Measurements from ENCODE around the gene RPE65.
"Not testable (repeated sequence)": the region's sequence is repeated elsewhere in the genome, so short reads cannot be mapped to it uniquely, and the experiment has no call there.

Gene RPE65

GRCh38 chr1:68490046-68490651, 40.4 kb upstream of the RPE65 start:
- TF ChIP-seq CTCF (IDR thresholded peaks at IDR 0.05; ENCODE audit: low read depth, low read length) (no peak), POLR2A (IDR thresholded peaks at IDR 0.05; ENCODE audit: extremely low read depth, insufficient read length) (no peak), MAX (IDR thresholded peaks at IDR 0.05; ENCODE audit: low read depth, low read length) (no peak), MYC (IDR thresholded peaks at IDR 0.05; ENCODE audit: low read depth, low read length) (no peak)
- no peak for DNase-seq (ENCODE audit: low read depth)
- no peak overlapping the region for H3K4me3 ChIP-seq (ENCODE audit: low read depth, low read length)

- H3K4me3 ChIP-seq (ENCODE audit: low read depth, low read length), result no peak overlapping the region
- TF ChIP-seq MAX (IDR thresholded peaks at IDR 0.05; ENCODE audit: low read depth, low read length) (no peak), MYC (IDR thresholded peaks at IDR 0.05; ENCODE audit: low read depth, low read length) (no peak), POLR2A (IDR thresholded peaks at IDR 0.05; ENCODE audit: extremely low read depth, insufficient read length) (no peak), CTCF (IDR thresholded peaks at IDR 0.05; ENCODE audit: low read depth, low read length) (no peak)
- no peak for DNase-seq (ENCODE audit: low read depth)
These were observed 35.8 kb upstream of the RPE65 start for GRCh38 chr1:68485431-68486022.

GRCh38 chr1:68484618-68485017, 34.9 kb upstream of the RPE65 start:
- TF ChIP-seq MAX (IDR thresholded peaks at IDR 0.05; ENCODE audit: low read depth, low read length), result no peak
- no peak overlapping the region for H3K4me3 ChIP-seq (ENCODE audit: low read depth, low read length)
- no peak for DNase-seq (ENCODE audit: low read depth)

- TF ChIP-seq CTCF (IDR thresholded peaks at IDR 0.05; ENCODE audit: low read depth, low read length) (no peak), POLR2A (IDR thresholded peaks at IDR 0.05; ENCODE audit: extremely low read depth, insufficient read length) (no peak), MYC (IDR thresholded peaks at IDR 0.05; ENCODE audit: low read depth, low read length) (no peak), MAX (IDR thresholded peaks at IDR 0.05; ENCODE audit: low read depth, low read length) (no peak)
- no peak for DNase-seq (ENCODE audit: low read depth)
- H3K4me3 ChIP-seq (ENCODE audit: low read depth, low read length), result no peak overlapping the region
These were observed 31.3 kb upstream of the RPE65 start for GRCh38 chr1:68481041-68481440.

GRCh38 chr1:68479501-68479900, 29.7 kb upstream of the RPE65 start:
- DNase-seq (ENCODE audit: low read depth), result no peak
- no peak overlapping the region for H3K4me3 ChIP-seq (ENCODE audit: low read depth, low read length)
- no peak for TF ChIP-seq CTCF (IDR thresholded peaks at IDR 0.05; ENCODE audit: low read depth, low read length)
- no peak for TF ChIP-seq MAX (IDR thresholded peaks at IDR 0.05; ENCODE audit: low read depth, low read length)
- no peak for TF ChIP-seq MYC (IDR thresholded peaks at IDR 0.05; ENCODE audit: low read depth, low read length)
- TF ChIP-seq POLR2A (IDR thresholded peaks at IDR 0.05; ENCODE audit: extremely low read depth, insufficient read length), result no peak

- TF ChIP-seq CTCF (IDR thresholded peaks at IDR 0.05; ENCODE audit: low read depth, low read length), result no peak
- no peak for TF ChIP-seq MAX (IDR thresholded peaks at IDR 0.05; ENCODE audit: low read depth, low read length)
- no peak for TF ChIP-seq POLR2A (IDR thresholded peaks at IDR 0.05; ENCODE audit: extremely low read depth, insufficient read length)
- no peak for TF ChIP-seq MYC (IDR thresholded peaks at IDR 0.05; ENCODE audit: low read depth, low read length)
- DNase-seq (ENCODE audit: low read depth), result no peak
- no peak overlapping the region for H3K4me3 ChIP-seq (ENCODE audit: low read depth, low read length)
These were observed 28.9 kb upstream of the RPE65 start for GRCh38 chr1:68478662-68479061.

- not testable (repeated sequence) for H3K4me3 ChIP-seq (ENCODE audit: low read depth, low read length); DNase-seq (ENCODE audit: low read depth)
These were observed 26.9 kb upstream of the RPE65 start for GRCh38 chr1:68476626-68477025.

All from NB4 (cell line).